GM19463 (cell line): ENCODE measurements around the gene PXMP4.
"Not testable (repeated sequence)": the region's sequence is repeated elsewhere in the genome, so short reads cannot be mapped to it uniquely, and the experiment has no call there.

Experiments
- ATAC-seq: cut with Tn5 transposase; IDR thresholded peaks from one replicate; pipeline ENCODE4 v1.9.1; 2021; ENCODE audit warnings: mild to moderate bottlenecking, moderate library complexity; ENCODE audit not compliant: unreplicated experiment

PXMP4 gene

GRCh38 chr20:33719989-33720709, at the start of gene PXMP4:
PXMP4 (minus strand) TSS chr20:33720310; CDS start chr20:33720207, 103 bp downstream.
- peak; percentile 92 for ATAC-seq

GRCh38 chr20:33769043-33769442, 48.9 kb upstream of the PXMP4 start:
- ATAC-seq: no peak

GRCh38 chr20:33767777-33768138, 47.6 kb upstream of the PXMP4 start:
- ATAC-seq: no peak

GRCh38 chr20:33766686-33767085, 46.6 kb upstream of the PXMP4 start:
- no peak for ATAC-seq

GRCh38 chr20:33765592-33765991, 45.5 kb upstream of the PXMP4 start:
- no peak for ATAC-seq

- ATAC-seq: no peak
Measured at GRCh38 chr20:33765099-33765498, 45.0 kb upstream of the PXMP4 start.

GRCh38 chr20:33761698-33762250, 41.7 kb upstream of the PXMP4 start:
- no peak for ATAC-seq

- ATAC-seq: no peak
Measured at GRCh38 chr20:33757458-33757857, 37.3 kb upstream of the PXMP4 start.

GRCh38 chr20:33757046-33757445, 36.9 kb upstream of the PXMP4 start:
- no peak for ATAC-seq

- ATAC-seq: not testable (repeated sequence)
Measured at GRCh38 chr20:33755936-33756490, 35.9 kb upstream of the PXMP4 start.

- no peak for ATAC-seq
Measured at GRCh38 chr20:33753763-33754162, 33.7 kb upstream of the PXMP4 start.

GRCh38 chr20:33753143-33753542, 33.0 kb upstream of the PXMP4 start:
- ATAC-seq: no peak

GRCh38 chr20:33751775-33752174, 31.7 kb upstream of the PXMP4 start:
- ATAC-seq: no peak

- no peak for ATAC-seq
Measured at GRCh38 chr20:33746325-33746998, 26.4 kb upstream of the PXMP4 start.

GRCh38 chr20:33744773-33745385, 24.8 kb upstream of the PXMP4 start:
- no peak for ATAC-seq

- ATAC-seq: no peak
Measured at GRCh38 chr20:33744181-33744580, 24.1 kb upstream of the PXMP4 start.

- no peak for ATAC-seq
Measured at GRCh38 chr20:33740189-33740588, 20.1 kb upstream of the PXMP4 start.

- no peak for ATAC-seq
Measured at GRCh38 chr20:33739493-33739892, 19.4 kb upstream of the PXMP4 start.

- no peak for ATAC-seq
Measured at GRCh38 chr20:33736962-33737361, 16.9 kb upstream of the PXMP4 start.

- ATAC-seq: no peak
Measured at GRCh38 chr20:33733654-33734576, 13.8 kb upstream of the PXMP4 start.
